ENCODE data around the gene SLC16A8. TPM values are rescaled to one million over a fixed set of nuclear protein-coding genes. Genes with fewer than 3 reads are reported as not detected.
A peak's percentile ranks its signal among the peaks of the same experiment; 100 is the strongest.

SLC16A8 gene
- total and polyA plus RNA-seq, 4 donors, result 0.32 to 0.64 (median 0.39) TPM; not detected in 1

- Histone ChIP-seq H3K4me3 (no peak overlapping the region), H3K27ac (ENCODE audit: low read depth in 1 of 2, low read length in 1 of 2) (no peak overlapping the region), H3K9me3 (ENCODE audit: control insufficient read depth in 4 of 4, insufficient read depth in 3 of 4, low read length in 3 of 4) (no peaks in the 10 kb centered on the region), H3K36me3 (ENCODE audit: control insufficient read depth in 4 of 4, insufficient read depth in 4 of 4, low read length in 4 of 4) (no peaks in the 10 kb centered on the region), H3K27me3 (ENCODE audit: control insufficient read depth in 3 of 3, insufficient read depth in 3 of 3, low read length in 2 of 3) (peaks cover 0 to 6% (median 2%) of the 10 kb centered on the region in 3 donors), H3K9ac (ENCODE audit: insufficient read depth in 1 of 2, low read length in 2 of 2) (no peak overlapping the region), H3K4me1 (ENCODE audit: control insufficient read depth in 5 of 5, insufficient read depth in 5 of 5, low read length in 5 of 5) (peaks cover 0 to 4% (median 0%) of the 10 kb centered on the region in 5 donors)
- TF ChIP-seq, protein P1, sequence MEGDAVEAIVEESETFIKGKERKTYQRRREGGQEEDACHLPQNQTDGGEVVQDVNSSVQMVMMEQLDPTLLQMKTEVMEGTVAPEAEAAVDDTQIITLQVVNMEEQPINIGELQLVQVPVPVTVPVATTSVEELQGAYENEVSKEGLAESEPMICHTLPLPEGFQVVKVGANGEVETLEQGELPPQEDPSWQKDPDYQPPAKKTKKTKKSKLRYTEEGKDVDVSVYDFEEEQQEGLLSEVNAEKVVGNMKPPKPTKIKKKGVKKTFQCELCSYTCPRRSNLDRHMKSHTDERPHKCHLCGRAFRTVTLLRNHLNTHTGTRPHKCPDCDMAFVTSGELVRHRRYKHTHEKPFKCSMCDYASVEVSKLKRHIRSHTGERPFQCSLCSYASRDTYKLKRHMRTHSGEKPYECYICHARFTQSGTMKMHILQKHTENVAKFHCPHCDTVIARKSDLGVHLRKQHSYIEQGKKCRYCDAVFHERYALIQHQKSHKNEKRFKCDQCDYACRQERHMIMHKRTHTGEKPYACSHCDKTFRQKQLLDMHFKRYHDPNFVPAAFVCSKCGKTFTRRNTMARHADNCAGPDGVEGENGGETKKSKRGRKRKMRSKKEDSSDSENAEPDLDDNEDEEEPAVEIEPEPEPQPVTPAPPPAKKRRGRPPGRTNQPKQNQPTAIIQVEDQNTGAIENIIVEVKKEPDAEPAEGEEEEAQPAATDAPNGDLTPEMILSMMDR (IDR thresholded peaks at IDR 0.05; ENCODE audit: control extremely low read depth, extremely low read depth), result no peak
- no peak for DNase-seq
- no peak for ATAC-seq (ENCODE audit: insufficient read depth, low FRiP score)
- WGBS, 2 donors, result 36 to 37% methylated on average over 26 to 34 of the region's 34 CpGs
These were observed 5.5 kb upstream of the SLC16A8 start for GRCh38 chr22:38089474-38089851.

GRCh38 chr22:38088629-38089473 is 4.9 kb upstream of the SLC16A8 start:
- peak in 1 of 3 donors; percentile 24 for DNase-seq
- H3K4me3 ChIP-seq, result no peak overlapping the region

DNA sequence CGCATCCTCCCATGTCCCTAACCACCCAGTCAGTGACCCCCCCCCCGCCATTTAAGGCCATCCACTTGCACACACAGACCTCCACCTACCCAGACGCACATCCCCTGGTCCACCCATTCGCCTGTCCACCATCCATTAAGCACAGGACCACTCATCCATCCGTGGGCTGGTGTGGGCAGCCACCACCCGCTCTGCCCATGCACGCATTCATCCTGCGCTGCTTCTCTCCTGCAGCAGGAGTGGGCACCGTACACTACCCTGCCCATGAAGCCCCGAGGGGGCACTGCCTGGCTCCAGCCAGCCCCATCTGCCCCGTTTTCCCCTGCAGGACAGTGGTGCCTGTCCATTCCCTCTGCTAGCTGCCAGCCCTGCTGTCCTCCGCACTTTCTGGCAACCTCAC is 3.9 kb upstream of the SLC16A8 start:
- TF ChIP-seq, protein P1 (IDR thresholded peaks at IDR 0.05; ENCODE audit: control extremely low read depth, extremely low read depth), result no peak
- DNase-seq, result no peak
- peaks cover 0 to 4% (median 0%) of the 10 kb centered on the region in 5 donors for H3K4me1 ChIP-seq (ENCODE audit: control insufficient read depth in 5 of 5, insufficient read depth in 5 of 5, low read length in 5 of 5)
- H3K27ac ChIP-seq (ENCODE audit: low read depth in 1 of 2, low read length in 1 of 2), result no peak overlapping the region
- ATAC-seq (ENCODE audit: insufficient read depth, low FRiP score), result no peak
- H3K27me3 ChIP-seq (ENCODE audit: control insufficient read depth in 3 of 3, insufficient read depth in 3 of 3, low read length in 2 of 3), result peaks cover 0 to 12% (median 8%) of the 10 kb centered on the region in 3 donors
- H3K9me3 ChIP-seq (ENCODE audit: control insufficient read depth in 4 of 4, insufficient read depth in 3 of 4, low read length in 3 of 4), result no peaks in the 10 kb centered on the region
- H3K9ac ChIP-seq (ENCODE audit: insufficient read depth in 1 of 2, low read length in 2 of 2), result no peak overlapping the region
- WGBS, 2 donors, result 92 to 95% methylated on average over 12 of the region's 12 CpGs
- no peak overlapping the region for H3K4me3 ChIP-seq
- no peaks in the 10 kb centered on the region for H3K36me3 ChIP-seq (ENCODE audit: control insufficient read depth in 4 of 4, insufficient read depth in 4 of 4, low read length in 4 of 4)

More at GRCh38 chr22:38088629-38089473, 4.9 kb upstream of the SLC16A8 start:
- TF ChIP-seq, protein P1 (IDR thresholded peaks at IDR 0.05; ENCODE audit: control extremely low read depth, extremely low read depth), result no peak
- Histone ChIP-seq H3K36me3 (ENCODE audit: control insufficient read depth in 4 of 4, insufficient read depth in 4 of 4, low read length in 4 of 4) (no peaks in the 10 kb centered on the region), H3K27ac (ENCODE audit: low read depth in 1 of 2, low read length in 1 of 2) (no peak overlapping the region), H3K9me3 (ENCODE audit: control insufficient read depth in 4 of 4, insufficient read depth in 3 of 4, low read length in 3 of 4) (no peaks in the 10 kb centered on the region), H3K9ac (ENCODE audit: insufficient read depth in 1 of 2, low read length in 2 of 2) (no peak overlapping the region), H3K4me1 (ENCODE audit: control insufficient read depth in 5 of 5, insufficient read depth in 5 of 5, low read length in 5 of 5) (peaks cover 0 to 4% (median 0%) of the 10 kb centered on the region in 5 donors), H3K27me3 (ENCODE audit: control insufficient read depth in 3 of 3, insufficient read depth in 3 of 3, low read length in 2 of 3) (peaks cover 0 to 6% (median 2%) of the 10 kb centered on the region in 3 donors)
- WGBS, 2 donors, result 27 to 36% methylated on average over 58 to 83 of the region's 85 CpGs
- no peak for ATAC-seq (ENCODE audit: insufficient read depth, low FRiP score)

Measured in lung (tissue), 12 donors.